CD4-positive, alpha-beta T cell treated with Interferon alpha-2 for 1 hour (primary cell): ENCODE results near the gene UCKL1.
A peak's percentile ranks its signal among the peaks of the same experiment; 100 is the strongest.

Experiments used
- DNase-seq, 2 donors: peaks; one replicate each; pipeline ENCODE4 v3.0.0-alpha.2; 2020 to 2022

Gene UCKL1

GRCh38 chr20:63958964-63959698 lies 2.9 kb upstream of the UCKL1 start:
- DNase-seq: no peak

GRCh38 chr20:63958471-63958870 lies 2.3 kb upstream of the UCKL1 start:
- DNase-seq: no peak

- DNase-seq: no peak
Observed at GRCh38 chr20:63957690-63958441, 1.6 kb upstream of the UCKL1 start.

GRCh38 chr20:63957004-63957689 lies 931 bp upstream of the UCKL1 start:
- peak in 1 of 2 donors; percentile 61 for DNase-seq

GRCh38 chr20:63956664-63957003 lies 418 bp upstream of the UCKL1 start:
- DNase-seq: no peak

GRCh38 chr20:63955281-63955826 lies 862 bp downstream of the UCKL1 start:
- DNase-seq: peak in 1 of 2 donors; percentile 48

GRCh38 chr20:63953764-63954429 lies 2.3 kb downstream of the UCKL1 start:
- DNase-seq: no peak

- no peak for DNase-seq
Observed at GRCh38 chr20:63952769-63953168, 3.4 kb downstream of the UCKL1 start.

- no peak for DNase-seq
Observed at GRCh38 chr20:63952210-63952535, 4.0 kb downstream of the UCKL1 start.

GRCh38 chr20:63951398-63952209 lies 4.6 kb downstream of the UCKL1 start:
- DNase-seq: no peak

- no peak for DNase-seq
Observed at GRCh38 chr20:63950701-63951397, 5.4 kb downstream of the UCKL1 start.

- no peak for DNase-seq
Observed at GRCh38 chr20:63947638-63948456, 8.4 kb downstream of the UCKL1 start.

- DNase-seq: no peak
Observed at GRCh38 chr20:63946986-63947637, 9.1 kb downstream of the UCKL1 start.

GRCh38 chr20:63945921-63946920 lies 10.0 kb downstream of the UCKL1 start:
- no peak for DNase-seq

GRCh38 chr20:63945031-63945658 lies 11.1 kb downstream of the UCKL1 start:
- no peak for DNase-seq

- DNase-seq: no peak
Observed at GRCh38 chr20:63944078-63944941, 11.9 kb downstream of the UCKL1 start.

- DNase-seq: no peak
Observed at GRCh38 chr20:63943808-63944077, 12.5 kb downstream of the UCKL1 start.
